T-helper 2 cell (primary cell): Measurements from ENCODE around the gene MXD4.
"Not testable (repeated sequence)": the region's sequence is repeated elsewhere in the genome, so short reads cannot be mapped to it uniquely, and the experiment has no call there.

Source experiments
- DNase-seq, 5 experiments: peaks; one replicate each; pipeline versions ENCODE4 v3.0.0 to v3.0.0-alpha.2; 2012 to 2022

The MXD4 gene

DNA sequence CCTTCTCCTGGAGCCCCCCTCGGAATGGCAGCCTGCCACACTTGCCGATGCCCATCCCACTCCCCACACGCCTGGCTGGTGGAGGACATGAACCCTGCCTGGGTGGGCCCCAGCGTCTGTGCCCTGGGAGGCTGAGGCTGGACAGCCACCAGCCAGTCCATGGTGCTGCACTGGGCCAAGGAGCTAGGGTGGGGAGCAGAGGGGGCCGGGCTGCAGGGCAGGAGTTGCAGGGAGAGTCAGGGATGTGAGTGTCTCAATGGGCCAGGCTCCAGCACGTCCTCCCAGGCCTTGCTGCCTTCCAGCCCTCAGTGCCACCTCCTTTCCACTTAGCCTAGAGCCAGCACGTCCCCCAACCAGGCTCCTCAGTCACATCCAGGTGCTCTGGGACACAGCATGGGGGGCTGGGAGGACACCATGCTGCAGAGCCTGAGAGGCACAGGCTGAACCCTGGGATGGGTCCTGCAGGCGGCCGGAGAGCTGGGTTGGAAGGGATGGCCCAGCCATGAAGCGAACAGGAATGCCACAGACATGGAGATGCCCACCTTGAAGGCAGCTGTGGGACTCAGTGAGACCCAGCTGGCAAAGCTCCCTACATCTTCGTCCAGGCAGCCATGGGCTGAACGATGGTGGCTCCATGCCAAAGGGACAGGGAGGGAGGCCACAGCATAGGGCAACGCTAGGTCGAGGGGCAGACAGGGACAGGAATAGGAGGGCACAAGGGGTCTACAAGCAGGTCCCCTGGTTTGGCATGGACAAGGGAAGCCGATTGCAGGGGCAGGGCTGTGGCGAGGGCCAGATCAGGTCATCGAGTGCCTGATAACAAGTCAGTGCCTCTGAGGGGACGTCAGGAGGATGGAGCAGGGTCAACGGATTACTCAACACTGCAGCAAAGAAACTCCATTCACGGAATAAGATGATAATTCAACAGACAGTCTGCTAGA lies 30.1 kb upstream of the MXD4 start:
- DNase-seq: no peak

DNA sequence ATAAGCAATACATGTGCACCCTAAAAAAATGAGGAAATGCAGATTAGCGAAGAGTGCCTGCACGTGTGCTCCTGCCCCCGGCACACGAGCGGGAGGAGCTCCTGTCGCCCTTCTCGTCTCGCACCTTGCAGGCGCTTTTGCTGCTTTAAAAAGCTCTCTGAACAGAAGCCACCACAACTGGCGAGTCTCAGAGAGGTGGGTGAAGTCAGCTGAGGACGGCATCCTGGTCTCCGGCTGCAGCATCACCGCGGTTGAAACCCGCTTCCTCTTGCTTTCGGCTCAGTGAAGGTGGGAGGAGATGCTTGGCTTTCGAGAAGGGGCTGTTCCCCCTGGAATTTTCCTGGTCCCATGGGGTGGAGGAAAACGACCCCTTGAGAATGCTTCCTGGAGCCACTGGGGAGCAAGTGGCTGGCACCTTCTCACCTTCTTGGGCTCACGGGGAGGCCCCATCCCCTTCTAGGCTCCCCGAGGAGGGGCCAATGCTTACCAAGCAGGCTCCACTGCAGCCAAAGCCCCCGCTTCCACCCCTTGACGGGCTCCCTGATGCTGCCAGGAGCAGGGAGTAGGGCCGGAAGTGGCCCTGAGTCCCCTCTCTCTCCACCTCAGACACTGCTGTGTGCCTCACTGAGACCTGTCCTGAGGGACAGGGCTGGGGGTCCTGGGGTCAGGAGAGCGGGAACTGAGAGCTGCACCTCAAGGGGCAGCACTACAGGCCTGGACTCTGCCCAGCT lies 29.2 kb upstream of the MXD4 start:
- peak; percentile 27 to 94 (median 30) for DNase-seq

DNA sequence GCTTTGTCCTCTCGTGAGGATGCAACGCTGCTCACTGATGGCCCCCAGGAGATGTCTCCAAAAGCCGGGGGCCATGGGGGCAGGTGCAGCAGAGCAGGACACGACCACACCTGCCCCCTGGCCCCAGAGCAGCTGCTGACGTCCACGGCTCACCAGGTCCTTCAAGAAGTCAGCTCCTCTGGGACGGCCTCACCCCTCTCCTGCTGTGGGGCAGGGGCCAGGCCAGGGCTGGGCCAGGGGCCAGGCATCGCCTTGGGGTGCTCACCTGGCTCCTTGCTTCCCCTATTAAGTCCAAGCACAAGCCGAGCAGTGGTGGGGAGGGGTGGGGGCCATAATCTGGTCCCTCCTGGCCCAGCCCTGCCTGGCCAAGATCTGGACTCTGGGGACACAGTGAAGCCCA lies 28.6 kb upstream of the MXD4 start:
- no peak for DNase-seq

DNA sequence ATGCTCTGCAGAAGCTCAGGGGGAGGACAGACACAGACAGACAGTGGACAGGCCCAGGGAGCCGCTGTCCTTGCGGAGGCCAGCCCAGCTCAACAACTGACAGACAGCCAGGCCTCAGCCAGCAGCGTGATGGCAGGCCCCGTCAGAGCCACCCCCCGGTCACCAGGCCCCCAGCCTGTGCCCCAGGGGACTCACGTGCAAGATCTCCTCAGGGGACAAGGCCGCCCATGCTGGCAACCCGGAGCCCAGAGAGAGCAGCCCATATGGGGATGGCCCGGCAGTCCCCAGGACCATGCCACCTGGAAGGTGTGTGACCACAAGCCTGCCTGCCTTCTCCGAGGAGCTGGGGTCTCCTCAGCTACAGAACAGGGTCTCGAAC lies 28.0 kb upstream of the MXD4 start:
- DNase-seq: no peak

DNA sequence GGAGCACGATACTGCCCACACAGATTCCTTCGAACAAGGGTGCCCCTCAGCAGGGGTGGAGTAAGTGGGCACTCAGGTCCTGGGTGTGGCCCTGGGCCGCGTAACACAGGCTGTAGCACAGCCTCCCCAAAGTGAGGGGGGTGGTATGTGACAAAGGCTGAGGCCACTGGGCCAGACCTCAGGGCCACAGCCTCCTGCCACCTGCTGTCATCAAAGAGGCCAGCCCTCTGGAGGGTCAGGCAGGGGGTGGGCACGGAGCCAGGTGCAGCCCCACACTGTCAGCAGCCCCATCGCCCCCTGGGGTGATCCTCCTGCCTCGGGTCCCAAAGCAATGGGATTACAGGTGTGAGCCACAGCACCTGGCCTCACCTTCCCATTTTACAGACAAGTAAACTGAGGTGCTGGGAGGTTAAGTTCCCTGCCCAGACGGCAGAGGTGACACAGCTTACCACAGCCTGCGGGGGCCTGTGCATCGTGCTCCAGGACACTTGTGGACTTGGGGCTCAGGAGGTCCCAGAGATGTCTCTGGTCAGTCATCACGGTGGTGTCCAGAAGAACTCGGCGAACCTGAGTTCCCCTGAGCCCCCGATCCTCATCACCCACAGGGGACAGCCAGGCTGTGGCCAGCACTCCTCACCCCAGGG lies 27.5 kb upstream of the MXD4 start:
- DNase-seq: no peak

DNA sequence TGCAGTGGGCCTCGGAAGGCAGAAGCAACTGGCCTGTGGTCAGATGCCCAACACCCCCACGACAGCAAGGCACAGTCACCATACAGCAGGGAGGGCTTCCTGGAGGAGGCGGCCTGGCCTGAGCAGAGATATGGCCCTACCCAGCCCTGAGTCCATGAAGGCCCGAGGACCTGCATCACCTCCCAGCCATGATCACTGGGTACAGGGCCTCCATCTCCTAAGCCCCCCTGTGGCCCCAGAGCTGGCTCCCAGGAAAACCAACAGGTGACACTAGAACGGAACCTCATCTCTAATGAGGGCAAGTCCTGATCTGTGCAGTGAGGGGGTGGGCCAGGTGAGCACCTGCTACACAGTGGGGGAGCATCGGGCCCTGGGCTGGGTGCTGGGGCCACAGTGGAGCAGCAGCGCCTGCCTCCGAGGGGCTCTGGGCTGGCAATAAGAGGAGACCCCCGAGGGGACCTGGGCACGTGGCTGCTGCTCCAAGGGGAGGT lies 26.2 kb upstream of the MXD4 start:
- no peak for DNase-seq

DNA sequence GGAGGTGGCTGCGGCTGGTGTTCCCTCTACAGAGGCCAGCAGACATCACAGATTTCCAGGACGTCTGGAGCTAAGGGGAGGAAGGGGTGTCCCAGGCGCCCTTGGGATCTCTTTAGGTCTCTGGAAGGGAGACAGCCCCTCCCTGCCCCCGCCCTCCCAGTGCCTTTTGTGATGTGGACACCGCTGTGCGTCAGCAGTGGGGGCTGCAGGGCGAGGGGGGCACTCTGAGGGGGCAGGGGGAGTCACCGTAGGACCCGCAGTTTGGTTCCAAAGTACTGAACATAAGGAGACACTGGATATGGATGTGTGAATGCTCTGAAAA lies 25.6 kb upstream of the MXD4 start:
- no peak for DNase-seq

DNA sequence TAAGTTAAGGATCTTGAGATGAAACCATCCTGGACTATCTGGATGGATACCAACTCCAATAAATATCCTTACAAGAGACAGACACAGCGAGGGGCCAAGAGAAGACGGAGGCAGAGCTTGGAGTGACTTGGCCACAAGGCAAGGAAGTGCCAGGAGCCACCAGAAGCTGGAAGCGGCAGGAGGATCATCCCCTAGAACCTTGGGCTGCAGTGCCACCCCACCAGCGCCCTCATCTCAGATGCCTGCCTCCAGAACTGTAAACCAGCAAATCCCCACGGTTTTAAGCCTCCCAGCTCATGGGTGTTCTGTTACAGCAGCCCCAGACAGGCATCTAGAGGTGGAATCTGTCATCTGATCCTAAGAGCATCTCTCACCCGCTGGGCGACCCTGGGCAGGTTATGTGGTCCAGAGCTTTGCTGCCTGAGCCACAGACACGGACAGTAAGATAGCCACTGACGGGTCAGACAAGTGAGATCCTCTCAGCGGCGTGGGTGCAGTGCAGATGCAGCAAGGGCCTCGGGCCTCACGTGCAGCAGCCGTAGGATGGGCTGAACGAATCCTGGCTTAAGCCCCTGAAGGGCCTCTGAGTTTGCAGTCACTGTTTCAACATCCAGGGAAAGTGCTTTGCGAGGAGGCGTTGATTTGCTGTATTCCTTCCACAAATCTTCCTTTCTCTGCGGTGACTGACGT lies 25.1 kb upstream of the MXD4 start:
- DNase-seq: no peak

DNA sequence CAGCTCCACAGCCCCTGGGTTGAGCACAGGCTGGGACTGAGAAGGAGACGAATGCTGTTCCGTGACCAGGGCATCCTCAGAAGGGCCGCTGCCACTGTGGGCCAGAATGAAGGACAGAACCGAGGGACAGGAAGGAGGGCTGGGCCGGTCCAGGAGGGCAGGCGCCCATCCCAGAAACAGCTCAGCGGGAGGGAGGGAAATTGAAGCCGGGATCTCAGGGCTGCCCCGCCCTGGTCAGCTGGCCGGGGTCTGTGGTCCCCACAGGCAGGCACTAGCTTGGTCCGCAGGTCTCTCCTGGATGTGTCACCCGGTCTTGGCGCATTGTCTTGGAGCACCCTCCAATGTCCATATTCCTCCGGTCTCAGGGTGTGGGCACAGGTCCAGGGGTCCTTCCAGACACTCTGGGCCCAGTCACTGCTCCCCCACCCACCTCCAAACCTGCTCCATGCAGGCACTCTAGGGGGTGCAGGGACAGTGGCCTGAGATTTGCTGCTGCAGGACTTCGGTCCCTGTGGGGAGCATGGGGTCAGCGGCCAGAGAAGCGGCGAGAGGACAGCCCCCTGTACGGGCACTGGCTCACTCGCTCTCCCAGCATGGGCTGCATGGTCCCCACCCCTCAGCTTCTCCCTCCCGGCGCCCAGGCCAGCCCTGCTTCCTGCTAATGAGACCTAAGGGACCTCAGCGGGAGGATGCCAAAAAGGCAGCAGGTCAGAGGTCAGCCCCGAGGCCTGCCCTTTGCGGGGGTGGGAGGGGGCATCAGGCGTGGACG lies 23.9 kb upstream of the MXD4 start:
- no peak for DNase-seq

DNA sequence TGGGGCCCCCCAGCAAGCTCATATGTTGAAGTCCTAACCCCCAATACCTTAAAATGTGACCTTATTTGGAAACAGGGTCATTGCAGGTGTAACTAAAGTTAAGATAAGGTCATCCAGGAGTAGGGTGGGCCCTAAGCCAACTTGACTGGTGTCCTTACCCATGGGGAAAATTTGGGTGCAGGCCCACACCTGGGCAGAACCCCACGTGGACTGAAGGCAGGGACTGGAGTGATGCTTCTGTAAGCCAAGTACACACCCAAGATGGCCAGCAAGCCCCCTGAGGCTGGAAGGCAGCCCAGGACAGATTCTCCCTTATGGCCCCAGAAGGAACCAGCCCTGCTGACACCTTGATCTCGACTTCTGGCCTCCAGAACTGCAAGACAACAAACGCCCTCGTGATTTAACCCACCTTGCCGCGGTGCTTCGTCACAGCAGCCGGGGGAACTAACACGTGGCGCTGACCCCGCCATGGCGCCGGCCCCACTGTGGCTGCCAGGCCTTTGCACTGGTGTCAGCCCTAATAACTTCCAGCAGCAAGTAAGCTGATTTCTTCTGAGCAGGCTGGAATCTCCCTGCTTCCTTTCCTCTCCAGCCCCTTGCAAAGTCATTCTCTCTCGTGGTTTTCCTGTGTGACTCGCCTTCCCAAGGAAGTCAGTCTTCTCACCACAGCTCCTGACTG lies 23.2 kb upstream of the MXD4 start:
- DNase-seq: peak in 1 of 5 experiments; percentile 27

DNA sequence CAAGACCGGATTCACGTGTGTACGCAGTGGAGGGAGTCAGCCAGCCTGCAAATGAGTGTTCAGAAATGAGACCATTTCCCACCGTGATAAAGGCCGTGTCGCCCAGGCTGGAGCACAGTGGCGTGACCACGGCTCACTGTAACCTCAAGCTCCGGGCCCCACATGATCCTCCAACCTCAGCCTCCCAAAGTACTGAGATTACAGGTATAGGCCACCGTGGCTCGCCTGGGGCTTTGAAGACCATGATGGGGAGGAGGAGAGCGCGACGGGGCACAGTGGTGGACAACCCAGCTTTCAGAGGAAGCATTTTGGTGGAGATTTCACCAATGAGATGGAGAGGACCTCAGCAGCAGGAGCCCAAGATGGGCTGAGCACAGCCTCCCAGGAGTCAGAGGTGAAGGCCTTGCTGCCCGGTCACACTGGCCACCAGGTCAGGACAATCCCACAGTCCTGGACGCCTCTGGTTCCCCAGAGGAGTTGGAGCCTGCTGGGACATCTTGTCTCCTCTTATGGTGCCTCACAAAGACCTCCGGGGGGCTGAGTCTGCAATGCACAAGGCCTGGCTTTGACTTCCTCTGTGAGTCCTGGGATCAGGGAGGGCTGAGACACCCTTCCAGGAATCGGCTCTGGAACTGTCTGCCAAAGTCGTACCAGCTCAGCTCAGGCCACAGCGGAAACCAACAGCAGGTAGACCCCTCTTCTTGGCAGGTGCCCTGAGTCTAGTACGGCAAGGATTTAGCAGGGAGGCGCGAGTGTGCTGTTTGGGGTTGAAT lies 22.4 kb upstream of the MXD4 start:
- no peak for DNase-seq

DNA sequence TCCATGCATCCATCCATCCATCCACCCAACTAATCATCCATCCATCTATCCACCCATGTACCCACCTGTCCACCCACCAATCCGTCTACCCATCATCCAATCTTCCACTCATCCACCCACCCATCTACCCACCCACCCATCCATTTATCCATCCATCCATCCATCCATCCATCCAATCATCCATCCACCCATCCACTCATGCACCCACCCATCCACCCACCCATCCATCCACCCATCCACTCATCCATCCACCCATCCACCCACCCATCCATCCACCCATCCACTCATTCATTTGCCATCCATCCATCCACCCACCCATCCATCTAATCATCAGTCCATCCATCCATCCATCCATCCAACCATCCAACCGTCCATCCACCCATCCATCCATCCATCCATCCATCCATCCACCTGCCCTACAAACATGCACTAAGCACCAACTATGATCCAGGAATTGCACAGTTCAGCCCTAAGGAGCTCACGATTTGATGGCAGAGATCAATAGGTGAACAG lies 21.3 kb upstream of the MXD4 start:
- no peak for DNase-seq

DNA sequence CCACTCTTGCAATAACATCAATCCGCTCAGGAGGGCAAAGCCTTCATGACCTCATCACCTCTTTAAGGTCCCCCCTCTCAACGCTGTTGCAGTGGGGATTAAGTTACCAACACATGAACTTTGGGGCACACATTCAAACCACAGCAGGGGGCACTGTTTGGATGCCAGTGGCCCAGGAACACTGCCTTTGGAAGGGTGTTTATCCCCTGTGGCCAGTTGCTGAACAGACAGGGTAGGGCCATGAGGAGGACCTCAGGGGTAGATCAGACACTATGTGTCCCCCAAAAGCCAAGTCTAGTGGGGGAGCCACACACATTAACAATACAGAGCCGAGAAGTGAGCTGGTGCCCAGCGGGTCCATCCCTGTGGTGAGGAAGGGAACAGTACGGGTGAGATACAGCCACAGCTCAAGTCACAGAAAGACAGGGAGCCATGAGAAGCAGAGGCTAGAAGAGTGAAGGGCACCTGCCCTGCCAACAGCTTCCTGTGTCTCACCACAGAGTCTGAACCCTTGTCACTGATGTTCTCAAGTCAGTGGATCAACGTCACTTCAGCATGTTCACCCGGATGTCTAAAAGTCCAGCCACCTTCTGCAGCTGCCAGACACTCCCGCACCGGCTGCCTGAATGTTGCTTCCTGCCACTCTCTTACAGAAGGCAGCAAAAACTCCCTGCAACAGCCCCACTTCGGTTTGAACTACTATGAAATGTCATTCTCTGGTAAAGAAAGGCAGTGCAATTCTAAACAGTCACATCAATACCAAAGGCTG lies 19.9 kb upstream of the MXD4 start:
- DNase-seq: peak; percentile 32 to 98 (median 71)

DNA sequence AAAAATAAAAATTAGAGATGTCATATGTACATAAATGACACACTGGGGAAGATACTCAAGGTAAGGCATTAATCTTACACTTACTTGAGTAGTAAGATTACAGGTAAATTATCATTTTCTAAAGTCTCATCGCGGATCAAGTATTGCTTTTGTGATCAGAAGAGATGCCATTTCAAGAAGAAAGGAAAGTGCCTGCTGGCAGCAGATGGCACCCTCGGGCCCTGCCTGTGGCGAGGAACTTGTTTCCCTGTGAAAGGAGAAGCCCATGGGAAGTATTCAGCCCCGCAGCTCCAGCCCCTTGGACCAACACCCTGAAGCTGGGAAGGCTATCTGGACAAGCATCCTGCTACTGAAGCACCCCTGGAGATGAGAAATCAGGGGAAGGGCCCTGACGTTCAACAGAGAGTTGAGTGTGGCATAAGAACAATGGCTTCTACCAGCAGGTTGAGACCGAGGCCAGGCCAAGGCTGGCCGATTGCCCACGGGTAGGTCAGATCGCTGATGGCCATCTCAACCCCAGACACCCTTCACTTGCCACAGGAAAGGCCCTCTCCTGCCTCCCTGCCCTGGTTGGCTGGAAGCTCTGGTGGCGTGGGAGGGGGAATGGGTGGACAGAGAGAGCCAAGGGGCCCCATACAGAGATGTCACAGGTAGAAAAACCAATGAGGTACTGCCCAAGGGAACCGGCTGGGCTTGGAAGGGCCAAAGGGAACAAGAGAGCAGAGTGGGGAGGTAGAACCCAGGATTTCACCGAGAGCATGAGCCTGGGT lies 18.8 kb upstream of the MXD4 start:
- DNase-seq: no peak

DNA sequence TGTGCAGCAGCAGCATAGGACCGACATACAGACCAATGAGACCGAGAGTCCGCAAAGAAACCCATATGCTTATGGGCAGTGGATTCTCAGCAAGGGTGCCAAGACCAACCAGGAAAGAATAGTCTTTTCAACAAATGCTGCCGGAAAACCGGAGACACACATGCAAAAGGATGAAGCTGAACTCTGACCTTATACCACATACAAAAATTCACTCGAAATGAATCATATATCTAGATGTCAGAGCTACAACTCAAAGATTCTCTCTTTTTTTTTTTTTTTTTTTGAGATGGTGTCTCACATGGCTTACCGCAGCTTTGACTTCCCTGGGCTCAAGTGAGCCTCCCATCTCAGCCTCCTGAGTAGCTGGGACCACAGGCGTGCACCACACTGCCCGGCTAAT lies 16.0 kb upstream of the MXD4 start:
- no peak for DNase-seq

DNA sequence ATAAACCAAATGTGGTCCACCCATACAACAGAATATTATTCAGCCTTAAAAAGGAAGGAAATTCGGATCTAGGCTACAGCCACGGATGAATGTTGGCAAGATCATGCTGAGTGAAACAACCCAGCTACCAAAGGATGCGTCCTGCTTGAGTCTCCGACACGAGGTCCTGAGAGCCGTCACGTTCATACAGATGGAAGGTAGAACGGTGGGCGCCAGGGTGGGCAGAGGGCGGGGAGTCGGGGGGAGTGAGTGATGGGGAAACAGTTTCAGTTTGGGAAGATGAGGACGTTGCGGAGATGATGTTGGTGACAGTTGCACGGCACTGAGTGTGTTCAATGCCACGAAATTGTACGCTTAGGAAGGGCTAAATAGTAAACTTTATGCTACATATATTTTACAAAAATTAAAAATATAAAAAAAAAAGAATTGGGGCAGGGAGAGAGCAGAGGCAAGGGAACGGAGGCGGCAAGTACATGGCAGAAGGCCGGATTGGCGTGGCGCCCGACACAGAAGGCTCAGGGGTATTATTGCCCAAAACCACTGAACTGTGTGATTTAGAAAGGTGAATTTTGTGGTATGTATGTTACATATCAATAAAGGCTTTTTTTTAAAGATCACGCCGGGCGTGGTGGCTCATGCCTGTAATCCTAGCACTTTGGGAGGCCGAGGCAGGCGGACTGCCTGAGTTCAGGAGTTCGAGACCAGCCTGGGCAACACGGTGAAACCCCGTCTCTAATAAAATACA lies 14.8 kb upstream of the MXD4 start:
- no peak for DNase-seq

DNA sequence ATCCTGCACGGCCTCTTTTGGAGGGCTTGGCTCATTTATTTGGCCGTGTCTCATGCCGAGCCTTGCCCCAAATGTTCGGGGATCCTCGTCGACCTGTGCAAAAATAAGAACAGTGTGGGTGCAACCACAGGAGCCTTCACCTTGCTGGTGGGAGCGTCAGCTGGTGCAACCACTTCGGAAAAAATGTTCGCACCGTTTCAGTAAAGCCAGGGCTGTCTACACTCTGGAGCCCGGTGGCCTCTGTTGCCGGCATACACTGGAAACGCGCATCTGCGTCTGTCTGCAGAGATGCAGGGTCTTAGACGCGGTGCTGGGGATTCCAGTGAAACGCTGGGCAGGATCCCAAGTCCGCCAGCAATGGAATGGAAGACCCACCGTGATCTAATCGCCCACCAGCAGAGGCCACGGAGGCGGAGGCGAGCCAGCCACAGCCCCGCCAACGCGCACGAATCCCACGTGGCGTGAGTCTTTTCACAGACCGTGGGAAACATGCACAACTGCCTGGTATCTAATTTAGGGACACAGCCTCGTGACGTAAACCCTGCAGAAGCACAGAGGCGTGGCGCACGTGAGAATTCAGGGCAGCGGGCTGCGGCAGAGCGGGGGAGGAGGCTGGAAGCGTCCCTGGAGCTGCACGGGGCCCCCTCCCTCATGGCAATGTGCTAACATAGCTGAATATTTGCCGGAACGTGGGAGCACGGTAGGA lies 13.8 kb upstream of the MXD4 start:
- no peak for DNase-seq

DNA sequence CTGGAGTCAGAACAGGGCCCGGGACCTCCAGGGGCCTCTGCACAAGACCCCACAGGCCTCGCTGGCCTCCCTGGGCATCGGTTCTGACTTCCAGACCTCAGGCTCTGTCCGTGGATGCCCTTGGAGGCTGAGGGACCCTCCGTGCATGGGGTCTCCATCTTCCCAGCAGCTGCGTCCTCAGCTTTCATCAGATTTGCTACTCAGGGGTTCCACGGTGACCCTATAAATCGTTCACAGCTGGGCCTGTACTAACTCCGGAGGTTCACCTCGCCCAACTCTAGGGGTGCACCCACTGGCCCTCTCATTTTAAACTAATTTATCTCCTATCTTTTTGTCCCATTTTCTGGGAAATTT lies 13.1 kb upstream of the MXD4 start:
- not testable (repeated sequence) for DNase-seq
